Measurements from ENCODE around the gene CEACAM4. TPM values are rescaled to one million over a fixed set of nuclear protein-coding genes. Genes with fewer than 3 reads are reported as not detected.

Gene CEACAM4
- total and polyA plus RNA-seq, 2 of the 4 experiments (the other 2 are of a cell fraction), result not detected

DNA sequence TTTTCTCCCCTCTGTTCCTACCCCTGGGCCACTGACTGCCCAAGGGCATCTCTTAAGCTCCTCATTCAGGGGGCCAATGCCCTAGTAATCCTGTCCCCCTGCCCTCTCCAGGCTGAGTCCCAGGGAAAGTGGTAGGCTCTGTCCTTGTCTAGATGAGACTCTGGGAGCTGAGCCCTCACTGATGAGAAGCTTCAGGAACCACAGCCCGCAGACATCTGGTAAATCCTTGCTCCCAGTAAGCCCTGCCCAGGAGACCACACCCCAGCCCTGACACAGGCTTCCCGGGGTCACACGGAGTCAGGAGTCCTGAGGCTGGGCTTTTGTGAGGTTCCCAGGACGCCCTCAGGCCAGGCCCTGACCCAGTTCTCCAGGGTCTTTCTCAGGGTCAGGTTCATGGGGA is 1.9 kb downstream of the CEACAM4 start:
- no peak overlapping the region for H2AK9ac ChIP-seq (replicated peaks; ENCODE audit: low read depth, low read length, poor library complexity)
- no peak overlapping the region for H4K8ac ChIP-seq (ENCODE audit: low read depth in 2 of 2, low read length in 2 of 2)
- H2BK120ac ChIP-seq (ENCODE audit: low read depth, low read length), result no peak overlapping the region
- H3K18ac ChIP-seq (ENCODE audit: low read depth, low read length), result no peak overlapping the region
- H2AFZ ChIP-seq (replicated peaks; ENCODE audit: low read length, poor library complexity), result no peak overlapping the region
- no peaks in the 10 kb centered on the region for H3K79me1 ChIP-seq (ENCODE audit: low read depth in 1 of 2, low read length in 2 of 2)
- ChIA-PET POLR2A (ENCODE audit: unreplicated experiment) (no interaction called here), CTCF (no interaction called here)
- no peak overlapping the region for H3K23ac ChIP-seq (ENCODE audit: low read depth, low read length)
- BruUV-seq (replicated peaks), result no TSS peak
- H3K4me1 ChIP-seq (ENCODE audit: control insufficient read depth, insufficient read depth, low read length), result no peaks in the 10 kb centered on the region
- peaks cover 2% of the 10 kb centered on the region; the same call in 1 of the 2 replicates for H3K27me3 ChIP-seq (ENCODE audit: control insufficient read depth, insufficient read depth, low read length)
- no peaks in the 10 kb centered on the region for H3K9me3 ChIP-seq (ENCODE audit: control insufficient read depth, insufficient read depth, low read length)
- in situ Hi-C loops (cut with MboI; ENCODE audit: low sequenced_read_pairs) (no loop called here), intact Hi-C loops (cut with micrococcal nuclease) (no loop called here), dilution Hi-C loops (cut with HindIII; ENCODE audit: low sequenced_read_pairs, unreplicated experiment) (no loop called here)
- no peaks in the 10 kb centered on the region for H4K20me1 ChIP-seq (ENCODE audit: insufficient read depth, low read length)
- no peak overlapping the region for H2AK5ac ChIP-seq (ENCODE audit: low read depth, low read length)
- no peak overlapping the region for H4K91ac ChIP-seq (ENCODE audit: insufficient read depth, low read depth, low read length)
- no peak overlapping the region for H3K4me2 ChIP-seq (ENCODE audit: low read depth, low read length)
- H3K27ac ChIP-seq (ENCODE audit: insufficient read depth, low read length), result no peak overlapping the region
- no peak overlapping the region for H4K5ac ChIP-seq (ENCODE audit: low read depth, low read length)
- H3K56ac ChIP-seq (ENCODE audit: extremely low read depth, insufficient read depth, low read length), result no peak overlapping the region
- no peak overlapping the region for H3K9ac ChIP-seq (ENCODE audit: low read depth, low read length)
- H2BK5ac ChIP-seq (ENCODE audit: low read depth, low read length, poor library complexity, severe bottlenecking), result no peak overlapping the region
- no peak overlapping the region for H3K4ac ChIP-seq (ENCODE audit: low read depth, low read length)
- H2BK15ac ChIP-seq (ENCODE audit: low read depth, low read length), result no peak overlapping the region
- ATAC-seq (ENCODE audit: low read depth), result no peak
- H3K4me3 ChIP-seq (ENCODE audit: insufficient read depth, low read depth, low read length), result no peak overlapping the region
- no peak overlapping the region for H2BK20ac ChIP-seq (ENCODE audit: low read depth, low read length)
- no peaks in the 10 kb centered on the region for H3K36me3 ChIP-seq (ENCODE audit: control insufficient read depth, insufficient read depth, low read length)
- no peaks in the 10 kb centered on the region for H3K9me1 ChIP-seq (ENCODE audit: insufficient read depth, low read length)
- TF ChIP-seq MAZ (IDR thresholded peaks at IDR 0.05; ENCODE audit: borderline replicate concordance, low read depth, low read length) (no peak), CEBPB (IDR thresholded peaks at IDR 0.05; ENCODE audit: low read depth, low read length) (no peak), SMC3 (IDR thresholded peaks at IDR 0.05; ENCODE audit: low read depth, low read length) (no peak), FOS (IDR thresholded peaks at IDR 0.05; ENCODE audit: low read depth, low read length) (no peak)
- TF ChIP-seq, protein P1, sequence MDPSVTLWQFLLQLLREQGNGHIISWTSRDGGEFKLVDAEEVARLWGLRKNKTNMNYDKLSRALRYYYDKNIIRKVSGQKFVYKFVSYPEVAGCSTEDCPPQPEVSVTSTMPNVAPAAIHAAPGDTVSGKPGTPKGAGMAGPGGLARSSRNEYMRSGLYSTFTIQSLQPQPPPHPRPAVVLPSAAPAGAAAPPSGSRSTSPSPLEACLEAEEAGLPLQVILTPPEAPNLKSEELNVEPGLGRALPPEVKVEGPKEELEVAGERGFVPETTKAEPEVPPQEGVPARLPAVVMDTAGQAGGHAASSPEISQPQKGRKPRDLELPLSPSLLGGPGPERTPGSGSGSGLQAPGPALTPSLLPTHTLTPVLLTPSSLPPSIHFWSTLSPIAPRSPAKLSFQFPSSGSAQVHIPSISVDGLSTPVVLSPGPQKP (IDR thresholded peaks at IDR 0.05; ENCODE audit: borderline replicate concordance, low read depth, low read length), result no peak
- H3K14ac ChIP-seq (replicated peaks; ENCODE audit: low read depth, low read length), result no peak overlapping the region
- no peak for DNase-seq
- WGBS, 2 experiments (ENCODE audit: extremely low coverage in 2 of 2, insufficient read length in 1 of 2), result no CpG with 5 or more reads among the region's 4 CpGs
